ENCODE data around the gene ZC2HC1C.

DNA sequence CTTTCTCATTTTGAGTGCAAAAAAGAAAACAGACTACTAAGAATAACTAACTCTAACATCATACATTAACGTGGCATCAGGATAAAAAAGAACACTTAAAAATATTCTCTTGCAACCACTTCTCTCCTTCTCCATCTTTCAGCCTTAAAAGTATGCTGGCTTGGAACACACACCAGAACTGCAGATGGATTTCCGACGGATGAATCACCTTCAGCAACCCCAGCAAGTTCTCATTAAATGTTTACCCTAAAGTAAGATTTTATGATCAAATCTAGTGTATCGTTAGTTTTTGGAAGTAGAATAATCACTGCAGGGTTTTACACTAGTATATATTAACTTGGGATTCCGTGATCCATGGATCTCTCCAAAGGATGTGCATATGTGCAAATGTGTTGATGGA lies 56.2 kb downstream of the ZC2HC1C start:
- TF ChIP-seq CSRNP1 (CRISPR knock-in tag; IDR thresholded peaks at IDR 0.05) (no peak), MAZ (IDR thresholded peaks at IDR 0.05; ENCODE audit: borderline replicate concordance, low read depth, low read length) (no peak), MAZ (CRISPR knock-in tag; IDR thresholded peaks at IDR 0.05; ENCODE audit: low read depth) (no peak), ZNF549 (CRISPR knock-in tag; IDR thresholded peaks at IDR 0.05) (no peak), EP300 (IDR thresholded peaks at IDR 0.05; ENCODE audit: low read depth in 2 of 2, low read length in 2 of 2) (no peak), EP300 (CRISPR knock-in tag; IDR thresholded peaks at IDR 0.05; ENCODE audit: borderline replicate concordance) (no peak), HCFC1 (IDR thresholded peaks at IDR 0.05; ENCODE audit: low read depth, low read length) (no peak), NFATC3 (CRISPR knock-in tag; IDR thresholded peaks at IDR 0.05) (no peak), SIN3B (IDR thresholded peaks at IDR 0.05; ENCODE audit: low read length) (no peak)
